ENCODE measurements around the gene HTR3D. TPM values are rescaled to one million over a fixed set of nuclear protein-coding genes. Genes with fewer than 3 reads are reported as not detected.
A peak's percentile ranks its signal among the peaks of the same experiment; 100 is the strongest.
"Not testable (repeated sequence)": the region's sequence is repeated elsewhere in the genome, so short reads cannot be mapped to it uniquely, and the experiment has no call there.

Gene HTR3D
- total and polyA plus RNA-seq, 9 donors: not detected

- Histone ChIP-seq H3K4me3 (ENCODE audit: low read length) (no peak overlapping the region), H3K9me3 (replicated peaks; ENCODE audit: control insufficient read depth, low read depth, low read length) (no peaks in the 10 kb centered on the region), H3K27me3 (ENCODE audit: control insufficient read depth, insufficient read depth, low read length) (no peaks in the 10 kb centered on the region), H3K36me3 (ENCODE audit: control insufficient read depth, insufficient read depth, low read length) (peaks cover 9% of the 10 kb centered on the region), H3K27ac (ENCODE audit: low read length) (peak overlapping the region; percentile 42), H3K4me1 (ENCODE audit: control insufficient read depth, insufficient read depth, low read length) (peaks cover 12% of the 10 kb centered on the region)
- 67% methylated on average over 4 of the region's 5 CpGs for WGBS (ENCODE audit: insufficient coverage)
- DNase-seq: no peak
Observed at GRCh38 chr3:184016169-184016570, 15.4 kb upstream of the HTR3D start.

GRCh38 chr3:184016811-184017671 lies 14.5 kb upstream of the HTR3D start:
- 5% methylated on average over 56 of the region's 57 CpGs for WGBS (ENCODE audit: insufficient coverage)
- H3K9me3 ChIP-seq (replicated peaks; ENCODE audit: control insufficient read depth, low read depth, low read length): no peaks in the 10 kb centered on the region
- DNase-seq: peak; percentile 71
- peaks cover 12% of the 10 kb centered on the region for H3K4me1 ChIP-seq (ENCODE audit: control insufficient read depth, insufficient read depth, low read length)
- H3K36me3 ChIP-seq (ENCODE audit: control insufficient read depth, insufficient read depth, low read length): peaks cover 9% of the 10 kb centered on the region
- peak overlapping the region; percentile 10 for H3K27ac ChIP-seq (ENCODE audit: low read length)
- no peaks in the 10 kb centered on the region for H3K27me3 ChIP-seq (ENCODE audit: control insufficient read depth, insufficient read depth, low read length)
- H3K4me3 ChIP-seq (ENCODE audit: low read length): peak overlapping the region; percentile 92

- peaks cover 7% of the 10 kb centered on the region for H3K36me3 ChIP-seq (ENCODE audit: control insufficient read depth, insufficient read depth, low read length)
- peak within 1 kb of the TSS; percentile 92 for H3K4me3 ChIP-seq (ENCODE audit: low read length)
- peak; percentile 98 for DNase-seq
- H3K9me3 ChIP-seq (replicated peaks; ENCODE audit: control insufficient read depth, low read depth, low read length): no peaks in the 10 kb centered on the region
- H3K27me3 ChIP-seq (ENCODE audit: control insufficient read depth, insufficient read depth, low read length): no peaks in the 10 kb centered on the region
- WGBS (ENCODE audit: insufficient coverage): under 1% methylated on average over 50 of the region's 55 CpGs
- H3K27ac ChIP-seq (ENCODE audit: low read length): peak within 1 kb of the TSS; percentile 65
- peaks cover 12% of the 10 kb centered on the region for H3K4me1 ChIP-seq (ENCODE audit: control insufficient read depth, insufficient read depth, low read length)
Observed at GRCh38 chr3:184017672-184018423, 13.7 kb upstream of the HTR3D start, which contains the start of gene ABCC5. Gene ABCC5, minus strand, starts transcription at chr3:184017884. Its CDS starts 3,492 bp downstream, at chr3:184014392.

- WGBS (ENCODE audit: insufficient coverage): 93% methylated on average over 8 of the region's 21 CpGs
- H3K27ac ChIP-seq (ENCODE audit: low read length): no peak overlapping the region
Observed at GRCh38 chr3:184018424-184018973, 13.0 kb upstream of the HTR3D start.

GRCh38 chr3:184022323-184022722 lies 9.2 kb upstream of the HTR3D start:
- no CpG with 5 or more reads among the region's 7 CpGs for WGBS (ENCODE audit: insufficient coverage)
- H3K27ac ChIP-seq (ENCODE audit: low read length): no peak overlapping the region
- H3K27me3 ChIP-seq (ENCODE audit: control insufficient read depth, insufficient read depth, low read length): no peaks in the 10 kb centered on the region

More at GRCh38 chr3:184018424-184018973, 13.0 kb upstream of the HTR3D start:
- no peak for DNase-seq
- Histone ChIP-seq H3K4me3 (ENCODE audit: low read length) (peak overlapping the region; percentile 92), H3K36me3 (ENCODE audit: control insufficient read depth, insufficient read depth, low read length) (peaks cover 4% of the 10 kb centered on the region), H3K4me1 (ENCODE audit: control insufficient read depth, insufficient read depth, low read length) (peaks cover 12% of the 10 kb centered on the region), H3K27me3 (ENCODE audit: control insufficient read depth, insufficient read depth, low read length) (no peaks in the 10 kb centered on the region), H3K9me3 (replicated peaks; ENCODE audit: control insufficient read depth, low read depth, low read length) (no peaks in the 10 kb centered on the region)

GRCh38 chr3:184025256-184025655 lies 6.3 kb upstream of the HTR3D start:
- not testable (repeated sequence) for H3K36me3 ChIP-seq (ENCODE audit: control insufficient read depth, insufficient read depth, low read length); H3K27me3 ChIP-seq (ENCODE audit: control insufficient read depth, insufficient read depth, low read length); H3K27ac ChIP-seq (ENCODE audit: low read length); H3K4me3 ChIP-seq (ENCODE audit: low read length); DNase-seq; H3K4me1 ChIP-seq (ENCODE audit: control insufficient read depth, insufficient read depth, low read length); H3K9me3 ChIP-seq (replicated peaks; ENCODE audit: control insufficient read depth, low read depth, low read length)
- no CpG with 5 or more reads among the region's 5 CpGs for WGBS (ENCODE audit: insufficient coverage)

More at GRCh38 chr3:184022323-184022722, 9.2 kb upstream of the HTR3D start:
- H3K4me1 ChIP-seq (ENCODE audit: control insufficient read depth, insufficient read depth, low read length): no peaks in the 10 kb centered on the region
- H3K36me3 ChIP-seq (ENCODE audit: control insufficient read depth, insufficient read depth, low read length): no peaks in the 10 kb centered on the region
- no peak overlapping the region for H3K4me3 ChIP-seq (ENCODE audit: low read length)
- no peak for DNase-seq
- no peaks in the 10 kb centered on the region for H3K9me3 ChIP-seq (replicated peaks; ENCODE audit: control insufficient read depth, low read depth, low read length)

GRCh38 chr3:184028275-184028890 lies 3.2 kb upstream of the HTR3D start:
- H3K4me1 ChIP-seq (ENCODE audit: control insufficient read depth, insufficient read depth, low read length); H3K27ac ChIP-seq (ENCODE audit: low read length); H3K27me3 ChIP-seq (ENCODE audit: control insufficient read depth, insufficient read depth, low read length); DNase-seq; H3K36me3 ChIP-seq (ENCODE audit: control insufficient read depth, insufficient read depth, low read length); H3K4me3 ChIP-seq (ENCODE audit: low read length); H3K9me3 ChIP-seq (replicated peaks; ENCODE audit: control insufficient read depth, low read depth, low read length): not testable (repeated sequence)
- WGBS (ENCODE audit: insufficient coverage): no CpG with 5 or more reads among the region's 1 CpG

- H3K27ac ChIP-seq (ENCODE audit: low read length): no peak overlapping the region
- H3K9me3 ChIP-seq (replicated peaks; ENCODE audit: control insufficient read depth, low read depth, low read length): no peaks in the 10 kb centered on the region
- H3K27me3 ChIP-seq (ENCODE audit: control insufficient read depth, insufficient read depth, low read length): no peaks in the 10 kb centered on the region
- WGBS (ENCODE audit: insufficient coverage): no CpG with 5 or more reads among the region's 2 CpGs
- H3K4me1 ChIP-seq (ENCODE audit: control insufficient read depth, insufficient read depth, low read length): no peaks in the 10 kb centered on the region
- DNase-seq: no peak
- no peak overlapping the region for H3K4me3 ChIP-seq (ENCODE audit: low read length)
- no peaks in the 10 kb centered on the region for H3K36me3 ChIP-seq (ENCODE audit: control insufficient read depth, insufficient read depth, low read length)
Observed at GRCh38 chr3:184029443-184029842, 2.1 kb upstream of the HTR3D start.

- Histone ChIP-seq H3K36me3 (ENCODE audit: control insufficient read depth, insufficient read depth, low read length) (no peaks in the 10 kb centered on the region), H3K27me3 (ENCODE audit: control insufficient read depth, insufficient read depth, low read length) (no peaks in the 10 kb centered on the region), H3K4me1 (ENCODE audit: control insufficient read depth, insufficient read depth, low read length) (no peaks in the 10 kb centered on the region), H3K9me3 (replicated peaks; ENCODE audit: control insufficient read depth, low read depth, low read length) (no peaks in the 10 kb centered on the region), H3K27ac (ENCODE audit: low read length) (no peak overlapping the region), H3K4me3 (ENCODE audit: low read length) (no peak overlapping the region)
- 90% methylated on average over 2 of the region's 3 CpGs for WGBS (ENCODE audit: insufficient coverage)
- DNase-seq: no peak
Observed at GRCh38 chr3:184030536-184030935, 1.0 kb upstream of the HTR3D start.
